HG03558 (cell line): Measurements from ENCODE around the gene PLEKHA4.

Experiments used
- ATAC-seq: cut with Tn5 transposase; IDR thresholded peaks from one replicate; pipeline ENCODE4 v1.9.1; 2021; ENCODE audit warnings: moderate number of reproducible peaks; ENCODE audit not compliant: unreplicated experiment; ENCODE audit errors: extremely low read depth

Gene PLEKHA4

DNA sequence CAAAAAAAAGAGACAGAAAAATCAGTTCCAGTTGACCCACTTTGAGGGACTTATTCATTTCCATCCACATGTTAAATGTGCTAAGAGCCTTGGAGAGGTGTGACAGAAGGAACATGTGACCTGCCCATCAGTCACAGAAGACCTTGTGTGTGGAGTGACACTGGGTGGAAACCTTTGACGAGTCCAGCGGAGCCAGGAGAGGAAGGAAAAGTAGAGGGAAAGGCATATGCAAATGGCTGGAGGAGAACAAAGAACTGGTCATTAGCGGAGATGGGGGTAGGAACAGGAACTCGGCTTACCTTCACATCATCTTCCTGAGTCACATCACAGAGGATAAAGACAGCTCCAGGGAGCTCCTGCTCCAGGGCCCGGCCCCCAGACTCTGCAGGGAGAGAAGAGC lies 34.4 kb downstream of the PLEKHA4 start:
- no peak for ATAC-seq

DNA sequence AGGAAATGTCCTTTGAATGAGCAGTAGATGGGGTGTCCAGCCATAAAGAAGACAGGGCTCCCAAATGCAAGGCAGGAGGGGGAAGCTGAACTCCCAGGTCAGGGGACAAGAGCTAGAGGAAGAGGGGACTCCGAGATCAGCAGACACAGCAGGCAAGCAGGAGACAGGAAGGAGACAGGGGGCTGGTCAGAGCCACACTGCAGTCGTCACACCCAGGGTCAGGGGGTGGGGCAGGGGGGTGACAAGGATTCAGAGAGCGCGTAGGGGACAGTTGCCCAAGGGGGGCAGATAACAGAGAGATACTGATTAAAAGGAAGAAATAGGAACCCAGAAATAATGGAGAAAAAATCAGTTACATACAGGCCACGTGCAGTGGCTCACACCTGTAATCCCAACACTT lies 35.4 kb downstream of the PLEKHA4 start:
- ATAC-seq = no peak

- ATAC-seq = no peak
These were observed 37.5 kb downstream of the PLEKHA4 start for GRCh38 chr19:48830965-48831364.

DNA sequence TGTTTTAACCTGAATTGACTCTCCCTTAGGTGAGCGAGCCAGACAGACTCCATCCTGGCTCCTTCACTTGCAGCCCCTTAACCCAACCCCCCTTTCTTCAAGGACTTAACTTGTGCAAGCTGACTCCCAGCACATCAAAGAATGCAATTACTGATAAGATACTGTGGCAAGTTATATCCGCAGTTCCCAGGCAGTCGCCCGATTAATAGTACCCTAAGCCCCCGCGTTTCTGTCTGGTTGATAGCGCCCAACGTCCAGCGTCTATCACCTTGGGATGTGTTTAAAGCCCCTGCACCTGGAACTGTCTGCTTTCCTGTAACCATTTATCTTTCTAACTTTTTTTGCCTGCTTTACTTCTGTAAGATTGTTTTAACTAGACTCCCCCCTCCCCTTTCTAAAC lies 38.3 kb downstream of the PLEKHA4 start:
- no peak for ATAC-seq

DNA sequence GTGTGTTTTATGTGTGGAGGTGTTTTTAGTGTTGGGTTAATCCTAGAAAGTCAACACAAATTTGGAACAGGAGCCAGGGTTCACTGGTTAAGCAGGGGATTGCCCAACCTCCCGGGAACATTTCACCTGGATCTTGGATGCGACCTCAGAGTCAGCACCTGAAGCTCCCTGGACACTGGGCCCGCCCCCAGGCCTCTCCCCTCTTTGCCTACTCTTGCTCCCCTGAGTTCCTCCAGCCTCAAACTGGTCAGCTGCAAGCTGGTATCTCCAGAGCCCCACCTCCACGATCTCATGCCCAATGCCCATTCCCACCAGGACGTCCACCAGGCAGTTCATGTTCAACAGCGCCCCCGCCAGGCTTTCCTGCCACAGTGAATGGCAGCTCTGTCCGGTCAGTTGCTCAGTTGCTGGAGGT lies 41.8 kb downstream of the PLEKHA4 start:
- ATAC-seq = no peak

DNA sequence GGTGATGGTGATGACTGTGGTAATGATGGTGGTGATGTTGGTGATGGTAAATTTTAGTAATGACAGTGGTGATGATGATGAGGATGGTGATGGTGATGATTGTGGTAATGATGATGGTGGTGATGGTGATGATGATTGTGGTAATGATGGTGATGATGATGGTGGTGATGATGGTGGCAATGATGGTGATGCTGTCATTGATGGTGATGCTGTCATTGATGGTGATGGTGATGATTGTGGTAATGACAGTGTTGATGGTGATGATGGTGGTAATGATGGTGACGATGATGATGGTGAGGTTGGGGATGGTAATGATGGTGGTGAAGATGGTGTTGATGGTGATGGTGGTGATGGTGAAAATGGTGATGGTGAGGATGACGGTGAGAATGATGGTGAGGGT lies 45.9 kb downstream of the PLEKHA4 start:
- no peak for ATAC-seq

DNA sequence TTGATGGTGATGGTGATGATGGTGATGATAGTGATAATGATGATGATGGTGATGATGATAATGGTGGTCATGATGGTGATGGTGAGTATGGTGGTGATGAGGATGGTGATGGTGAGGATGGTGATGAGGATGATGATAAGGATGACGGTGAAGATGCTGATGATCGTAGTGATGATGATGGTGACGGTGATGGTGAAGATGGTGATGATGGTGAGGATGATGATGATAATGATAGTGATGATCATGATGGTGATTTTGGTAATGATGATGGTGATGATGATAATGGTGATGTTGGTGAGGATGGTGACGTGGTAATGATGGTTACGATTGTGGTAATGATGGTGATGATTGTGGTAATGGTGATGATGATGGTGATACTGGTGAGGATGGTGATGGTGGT lies 46.8 kb downstream of the PLEKHA4 start:
- ATAC-seq = no peak

DNA sequence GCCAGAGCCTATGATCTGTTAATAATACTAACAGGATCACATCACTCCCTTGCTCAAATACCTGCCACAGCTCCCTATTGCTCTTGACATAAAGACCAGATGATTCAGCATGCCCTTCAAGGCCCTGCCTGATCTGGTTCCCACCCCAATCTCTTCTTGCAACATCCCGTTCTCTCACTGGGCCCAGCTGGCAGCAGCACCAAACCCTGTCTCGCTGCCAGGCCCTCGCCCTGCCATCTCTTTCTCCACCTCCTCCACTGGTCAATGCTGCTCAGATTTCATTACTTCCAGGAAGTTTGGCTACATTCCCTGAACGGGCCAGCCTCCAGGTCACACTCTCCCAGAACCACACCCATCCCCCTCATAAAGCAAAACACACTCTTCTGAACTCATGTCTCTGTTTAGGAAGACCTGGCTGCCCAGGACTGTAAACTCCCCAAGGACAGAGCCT lies 49.0 kb downstream of the PLEKHA4 start:
- ATAC-seq = no peak

DNA sequence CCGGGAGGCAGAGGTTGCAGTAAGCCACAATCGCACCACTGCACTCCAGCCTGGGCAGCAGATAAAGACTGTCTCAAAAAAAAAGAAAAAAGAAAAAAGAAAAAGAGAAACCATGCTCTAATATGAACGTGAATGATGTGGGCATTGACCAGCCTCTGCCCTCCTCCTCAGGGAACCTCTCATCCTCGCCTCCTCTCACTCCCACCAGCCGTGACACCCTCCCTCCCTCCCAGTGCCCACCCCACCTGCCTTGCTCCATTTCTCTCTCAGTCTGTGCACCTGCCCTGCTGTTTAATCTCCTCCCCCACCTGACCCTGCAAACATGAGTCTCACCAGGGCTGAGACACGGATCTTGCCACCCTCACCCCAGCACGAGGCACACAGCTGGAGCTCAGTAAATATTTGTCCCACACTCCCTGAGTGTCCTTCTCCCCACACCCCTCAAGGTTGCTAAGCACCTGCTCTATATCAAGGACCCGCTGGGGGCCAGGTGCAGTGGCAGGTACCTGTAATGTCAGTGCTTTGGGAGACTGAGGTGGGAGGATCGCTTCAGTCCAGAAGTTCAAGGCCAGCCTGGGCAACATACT lies 50.1 kb downstream of the PLEKHA4 start:
- no peak for ATAC-seq

- ATAC-seq = no peak
These were observed 50.8 kb downstream of the PLEKHA4 start for GRCh38 chr19:48817585-48818124.

- no peak for ATAC-seq
These were observed 52.4 kb downstream of the PLEKHA4 start for GRCh38 chr19:48815870-48816501.

- no peak for ATAC-seq
These were observed 53.5 kb downstream of the PLEKHA4 start for GRCh38 chr19:48814895-48815294.

DNA sequence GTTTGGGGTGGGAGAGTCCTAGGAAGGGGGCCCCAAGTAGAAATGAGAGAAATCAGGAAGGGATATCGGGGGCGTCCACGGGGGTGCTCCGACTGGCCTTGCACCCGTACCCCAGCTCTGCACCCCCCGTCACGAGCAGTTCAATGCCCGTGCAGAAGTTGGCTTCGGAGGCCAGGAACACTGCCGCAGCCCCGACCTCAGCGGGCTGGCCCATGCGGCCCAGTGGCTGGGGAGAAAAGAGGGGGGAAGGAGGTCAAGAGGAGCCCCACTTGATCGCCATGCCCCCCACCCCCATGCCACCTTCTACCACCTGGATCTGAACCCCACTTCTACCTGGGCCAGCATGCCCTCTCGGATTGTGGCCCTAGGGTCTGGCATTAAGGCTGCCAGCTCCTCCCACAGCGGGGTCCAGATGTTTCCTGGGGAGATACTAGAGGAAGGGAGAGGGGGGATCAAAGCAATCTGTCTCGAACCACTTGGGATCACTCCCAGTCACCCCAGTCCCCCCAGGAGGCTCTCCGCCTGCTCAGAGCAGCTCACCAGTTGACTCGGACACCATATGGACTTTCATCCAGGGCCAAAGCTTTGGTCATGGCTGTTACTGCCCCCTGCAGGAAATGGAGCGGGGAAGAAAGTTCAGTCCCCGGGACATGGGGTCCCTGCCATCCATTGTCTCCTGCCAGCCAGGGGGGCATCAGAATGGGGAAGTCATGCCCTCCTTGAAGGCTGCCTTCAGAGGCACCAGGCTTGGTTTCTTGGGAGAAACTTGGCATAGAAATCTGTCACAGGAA lies 55.1 kb downstream of the PLEKHA4 start:
- no peak for ATAC-seq

DNA sequence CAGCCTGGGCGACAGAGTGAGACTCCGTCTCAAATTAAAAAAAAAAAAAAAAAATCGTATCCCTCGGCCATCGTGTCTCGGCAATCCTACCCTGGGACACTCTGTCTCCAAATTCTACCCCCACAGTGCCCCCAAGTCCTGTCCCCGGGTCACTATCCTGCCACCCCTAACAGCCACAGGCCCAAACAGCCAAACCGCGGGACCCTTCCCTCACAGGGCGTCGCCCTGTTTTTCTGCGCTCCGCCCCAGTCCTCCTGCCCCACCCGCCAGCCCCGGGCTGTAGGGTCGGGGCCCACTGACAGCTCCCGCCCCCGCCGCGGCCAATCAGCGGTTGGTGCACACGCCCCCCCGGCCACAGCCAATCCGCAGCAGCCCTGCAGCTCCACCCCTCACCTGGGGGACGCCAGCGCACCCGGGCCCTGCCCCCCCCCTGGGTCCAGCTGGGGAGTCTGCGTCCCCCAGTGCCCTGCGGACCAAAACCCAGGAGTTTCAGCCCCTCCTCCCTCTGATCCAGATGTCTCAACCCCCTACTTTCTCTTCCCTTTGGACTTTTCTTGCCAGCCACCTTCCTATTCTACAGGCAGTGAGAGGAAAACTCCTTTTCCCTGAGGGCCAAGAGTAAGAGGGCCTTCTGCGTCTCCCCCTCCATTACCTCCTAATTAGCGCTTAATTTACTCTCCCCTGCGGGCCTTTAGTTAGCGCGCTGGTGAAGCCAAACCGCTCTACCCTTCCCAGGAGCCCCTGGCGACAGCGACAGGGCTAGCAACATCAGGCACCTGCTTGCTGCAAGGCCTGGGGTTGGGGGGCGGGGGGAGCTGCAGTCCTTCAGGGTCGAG lies 56.1 kb downstream of the PLEKHA4 start:
- no peak for ATAC-seq

DNA sequence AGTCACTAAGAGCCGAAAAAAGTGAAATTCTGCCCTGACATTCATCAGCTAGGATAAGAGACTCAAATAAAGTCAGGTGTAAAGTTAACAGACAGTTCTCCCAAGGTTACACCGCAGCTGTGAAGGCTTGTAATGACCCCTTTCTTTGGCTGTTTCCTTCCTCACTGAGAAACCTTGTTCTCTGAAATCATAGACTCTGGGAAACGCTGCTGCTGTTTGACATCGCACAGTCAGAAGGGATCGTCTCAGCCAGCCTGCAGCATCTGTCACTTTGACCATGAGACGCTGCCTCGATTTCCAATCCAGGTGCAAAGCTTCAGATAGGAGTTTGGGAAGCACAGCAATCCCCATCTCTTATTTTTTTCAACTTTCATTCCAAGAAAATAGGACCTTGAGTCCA lies 58.3 kb downstream of the PLEKHA4 start:
- no peak for ATAC-seq

GRCh38 chr19:48807590-48808308 lies 60.7 kb downstream of the PLEKHA4 start:
- ATAC-seq = no peak

DNA sequence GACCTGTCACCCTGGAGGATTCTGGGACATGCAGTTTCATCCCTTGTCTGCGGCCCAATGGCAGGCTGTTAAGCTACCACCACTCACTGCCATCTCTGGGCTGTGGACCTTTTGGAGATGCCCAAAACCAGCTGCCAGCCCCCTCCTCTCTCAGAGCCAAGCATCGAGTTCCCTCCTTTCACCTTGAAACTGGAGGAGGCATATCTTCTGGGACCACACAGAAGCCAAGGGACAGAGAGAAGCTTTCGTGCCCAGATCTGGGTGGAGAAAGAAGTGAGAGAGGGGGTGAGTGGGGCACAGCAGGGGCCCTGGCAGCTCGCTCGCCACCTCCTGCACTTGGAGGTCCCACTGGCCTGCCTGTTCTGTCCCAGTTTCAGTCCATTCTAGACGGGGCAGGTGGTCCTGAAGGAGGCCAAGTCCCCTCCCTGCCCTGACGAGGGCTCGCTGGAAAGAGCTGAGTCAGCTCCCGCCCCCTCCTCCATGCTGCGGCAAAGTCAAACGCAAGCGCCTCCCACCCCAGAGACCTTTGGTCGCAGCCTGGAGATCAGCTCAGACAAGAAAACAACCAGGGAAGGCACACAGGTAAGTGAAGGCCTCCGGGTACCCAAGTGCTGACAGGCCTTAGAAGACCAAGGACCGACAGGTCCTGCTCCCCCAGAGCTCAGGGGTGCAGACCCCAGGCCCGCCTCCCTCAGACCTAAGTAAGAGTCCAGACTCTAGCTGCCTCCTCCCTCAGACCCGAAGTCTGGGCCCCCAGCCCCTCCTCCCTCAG lies 61.4 kb downstream of the PLEKHA4 start:
- ATAC-seq = no peak

DNA sequence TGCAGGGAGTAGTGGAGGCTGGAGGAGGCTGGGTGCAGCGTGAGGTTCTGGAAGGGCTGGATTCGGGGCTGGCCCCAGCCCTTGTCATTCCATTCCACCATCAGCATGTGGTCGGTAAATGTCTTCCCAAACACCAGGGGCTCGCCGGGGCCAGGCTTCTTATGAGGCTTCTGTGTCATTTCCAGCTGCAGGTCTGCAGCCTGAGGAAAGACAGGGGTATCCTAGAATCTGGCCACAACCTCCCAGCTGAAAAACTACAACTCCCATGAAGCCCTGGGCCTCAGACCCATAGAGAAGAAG lies 61.9 kb downstream of the PLEKHA4 start:
- no peak for ATAC-seq

- ATAC-seq = no peak
These were observed 63.0 kb downstream of the PLEKHA4 start for GRCh38 chr19:48805452-48805851.
